Testis (tissue), 3 donors: ENCODE results near the gene RAMP1. TPM values are rescaled to one million over a fixed set of nuclear protein-coding genes. Genes with fewer than 3 reads are reported as not detected.

Experiments used
- DNase-seq: peaks from one replicate; pipeline ENCODE4 v3.0.0-alpha.2; 2019
- H3K27ac ChIP-seq, 2 donors: fragments of 200-600 bp; sonication (generic); one replicate each; pipeline ENCODE4 v1.5.1; 2019
- H3K27me3 ChIP-seq: fragments of 200-600 bp; sonication (generic); one replicate; pipeline ENCODE4 v1.5.1; 2019
- H3K36me3 ChIP-seq: fragments of 200-600 bp; sonication (generic); one replicate; pipeline ENCODE4 v1.5.1; 2017; ENCODE audit warnings: low read depth; ENCODE audit errors: missing control alignments
- H3K4me1 ChIP-seq: fragments of 200-600 bp; sonication (generic); one replicate; pipeline ENCODE4 v1.5.1; 2019
- H3K4me3 ChIP-seq, 2 donors: fragments of 200-600 bp; sonication (generic); one replicate each; pipeline ENCODE4 v1.5.1; 2017 to 2019
- H3K9me3 ChIP-seq: fragments of 200-600 bp; sonication (generic); one replicate; pipeline ENCODE4 v1.5.1; 2017
- POLR2A ChIP-seq: fragments of 450-650 bp; IDR thresholded peaks from one replicate; pipeline ENCODE4 v1.6.1; 2017; ENCODE audit warnings: antibody characterized with exemption, mild to moderate bottlenecking, moderate library complexity
- WGBS, 2 donors: methylation state at CpG; one replicate each; pipeline ENCODE4 v1.1.5; 2018; 5-methylcytosine and 5-hydroxymethylcytosine counted together
- intact Hi-C: fragments of 100-400 bp; cut with DNase I; formaldehyde crosslinking; loops from one replicate; pipeline ENCODE4 v1.15.1; 2023; ENCODE audit warnings: low total_unique reads
- polyA plus RNA-seq: library from polyadenylated mRNA; stranded (reverse); fragments of 350-450 nt; fragmentation: Illumina TruSeq; extraction: RNeasy Lipid Tissue Mini Kit (QIAGEN cat#74804); gene quantifications from one replicate; pipeline ENCODE4 v1.2.3, GENCODE V29; 2014; ENCODE audit warnings: low read depth, low replicate concordance; ENCODE audit not compliant: insufficient read depth
- small RNA-seq, 2 donors: library from RNA; depleted of rRNA; stranded (forward); fragments of <200 nt; gene quantifications; one replicate each; pipeline ENCODE3, GENCODE V24; 2016
- total RNA-seq, 2 donors: library from RNA; depleted of rRNA; stranded (reverse); fragments of >200 nt; gene quantifications; one replicate each; pipeline ENCODE4 v1.2.3, GENCODE V29; 2016
- TF ChIP-seq, protein P1 (sequence below), 3 experiments: fragments of 450-650 bp in 2 of 3; fragments of 200-600 bp in 1 of 3; sonication (generic) in 1 of 3; IDR thresholded peaks; one replicate each; pipeline ENCODE4 v1.5.1; 2016 to 2019; ENCODE audit warnings: antibody characterized with exemption in 3 of 3, mild to moderate bottlenecking in 2 of 3, moderate library complexity in 1 of 3

The RAMP1 gene
- total and polyA plus RNA-seq, 3 donors from 2014 or later: 8.9 to 14.3 (median 13.9) TPM

DNA sequence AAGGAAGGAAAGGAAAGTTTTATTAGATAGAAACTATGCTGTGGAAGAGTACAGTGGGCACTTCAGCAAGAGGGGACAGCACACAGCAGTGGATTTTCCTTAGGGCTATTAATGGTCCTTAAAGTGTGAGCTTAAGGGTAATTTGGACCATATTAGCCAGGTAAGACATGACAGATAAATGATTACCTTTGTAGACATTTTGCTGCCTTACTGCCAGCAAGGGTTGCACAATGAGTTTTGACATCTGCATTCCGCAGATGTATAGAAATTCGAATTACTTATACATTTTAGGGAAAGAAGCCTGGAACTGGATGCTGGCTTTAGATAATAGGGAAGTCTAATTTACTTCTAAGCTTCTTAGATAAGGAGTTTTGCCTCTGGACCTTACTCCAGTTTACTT lies 93.4 kb downstream of the RAMP1 start:
- H3K36me3 ChIP-seq: no peaks in the 10 kb centered on the region
- H3K4me3 ChIP-seq: no peak overlapping the region
- no peak for DNase-seq
- no peak overlapping the region for H3K27ac ChIP-seq
- TF ChIP-seq POLR2A: no peak
- TF ChIP-seq, protein P1, sequence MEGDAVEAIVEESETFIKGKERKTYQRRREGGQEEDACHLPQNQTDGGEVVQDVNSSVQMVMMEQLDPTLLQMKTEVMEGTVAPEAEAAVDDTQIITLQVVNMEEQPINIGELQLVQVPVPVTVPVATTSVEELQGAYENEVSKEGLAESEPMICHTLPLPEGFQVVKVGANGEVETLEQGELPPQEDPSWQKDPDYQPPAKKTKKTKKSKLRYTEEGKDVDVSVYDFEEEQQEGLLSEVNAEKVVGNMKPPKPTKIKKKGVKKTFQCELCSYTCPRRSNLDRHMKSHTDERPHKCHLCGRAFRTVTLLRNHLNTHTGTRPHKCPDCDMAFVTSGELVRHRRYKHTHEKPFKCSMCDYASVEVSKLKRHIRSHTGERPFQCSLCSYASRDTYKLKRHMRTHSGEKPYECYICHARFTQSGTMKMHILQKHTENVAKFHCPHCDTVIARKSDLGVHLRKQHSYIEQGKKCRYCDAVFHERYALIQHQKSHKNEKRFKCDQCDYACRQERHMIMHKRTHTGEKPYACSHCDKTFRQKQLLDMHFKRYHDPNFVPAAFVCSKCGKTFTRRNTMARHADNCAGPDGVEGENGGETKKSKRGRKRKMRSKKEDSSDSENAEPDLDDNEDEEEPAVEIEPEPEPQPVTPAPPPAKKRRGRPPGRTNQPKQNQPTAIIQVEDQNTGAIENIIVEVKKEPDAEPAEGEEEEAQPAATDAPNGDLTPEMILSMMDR (IDR thresholded peaks at IDR 0.05): no peak
- WGBS, 2 donors: 89 to 94% methylated on average over 2 of the region's 2 CpGs
- H3K27me3 ChIP-seq: no peaks in the 10 kb centered on the region
- H3K4me1 ChIP-seq: peaks cover 7% of the 10 kb centered on the region
- no peaks in the 10 kb centered on the region for H3K9me3 ChIP-seq
- intact Hi-C loops: no loop called here

DNA sequence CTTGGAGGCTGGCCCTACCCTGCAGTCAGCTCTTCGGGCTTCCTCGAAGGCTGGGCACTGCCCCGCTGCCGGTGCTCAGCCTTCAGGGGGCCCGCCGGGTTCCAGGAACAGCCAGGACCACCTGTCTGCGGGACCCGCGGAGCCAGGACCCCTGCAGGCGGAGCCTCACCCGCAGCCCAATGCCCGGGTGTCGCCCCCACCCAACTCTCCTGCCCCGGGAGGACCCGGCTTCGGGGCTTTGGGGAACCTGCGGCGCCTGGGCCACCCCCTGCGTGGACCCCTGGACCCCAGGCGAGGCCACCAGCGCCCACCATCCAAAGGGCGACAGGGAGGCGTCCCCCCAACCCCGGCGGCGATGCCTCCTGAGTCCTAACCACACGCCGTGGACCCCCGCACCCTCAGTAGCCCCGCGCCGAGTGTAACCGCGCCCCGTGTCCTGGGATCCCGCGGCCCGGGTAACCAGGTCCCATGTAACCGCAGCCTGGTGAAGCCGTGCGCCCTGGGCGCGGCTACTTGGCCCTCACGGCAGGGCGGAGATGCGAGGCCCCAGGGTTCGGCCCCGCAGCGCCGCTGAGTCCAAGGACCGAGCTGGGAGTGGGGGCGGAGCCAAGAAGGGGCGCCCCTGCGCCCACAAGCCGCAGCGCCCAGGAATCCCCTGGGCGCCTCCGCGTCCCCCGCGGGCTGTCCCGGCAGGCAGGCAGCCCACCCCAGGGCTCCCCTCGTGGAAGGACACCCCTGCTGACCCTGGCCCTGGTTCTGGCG lies 96.4 kb downstream of the RAMP1 start:
- Histone ChIP-seq H3K27me3 (no peaks in the 10 kb centered on the region), H3K9me3 (no peaks in the 10 kb centered on the region), H3K4me3 (peak overlapping the region; percentile 24 to 37), H3K27ac (no peak overlapping the region), H3K4me1 (peaks cover 7% of the 10 kb centered on the region), H3K36me3 (no peaks in the 10 kb centered on the region)
- DNase-seq: no peak
- TF ChIP-seq POLR2A: no peak
- TF ChIP-seq, protein P1 (IDR thresholded peaks at IDR 0.05): no peak
- intact Hi-C loops: no loop called here
- WGBS, 2 donors: 5 to 6% methylated on average over 12 to 38 of the region's 64 CpGs

GRCh38 chr2:237956402-237956736 lies 96.9 kb downstream of the RAMP1 start:
- Histone ChIP-seq H3K27me3 (no peaks in the 10 kb centered on the region), H3K36me3 (no peaks in the 10 kb centered on the region), H3K4me1 (peaks cover 7% of the 10 kb centered on the region), H3K27ac (no peak overlapping the region), H3K4me3 (peak overlapping the region; percentile 24 to 37), H3K9me3 (no peaks in the 10 kb centered on the region)
- TF ChIP-seq POLR2A: no peak
- TF ChIP-seq, protein P1 (IDR thresholded peaks at IDR 0.05): no peak
- intact Hi-C loops: no loop called here
- no peak for DNase-seq
- 16 to 35% methylated on average over 4 to 23 of the region's 23 CpGs for WGBS, 2 donors

GRCh38 chr2:237961637-237962036 lies 102.2 kb downstream of the RAMP1 start:
- no peaks in the 10 kb centered on the region for H3K36me3 ChIP-seq
- H3K27ac ChIP-seq: no peak overlapping the region
- no peaks in the 10 kb centered on the region for H3K9me3 ChIP-seq
- TF ChIP-seq, protein P1 (IDR thresholded peaks at IDR 0.05): no peak
- TF ChIP-seq POLR2A: no peak
- H3K4me1 ChIP-seq: no peaks in the 10 kb centered on the region
- intact Hi-C loops: no loop called here
- WGBS, 2 donors: 91 to 97% methylated on average over 5 of the region's 5 CpGs
- no peak overlapping the region for H3K4me3 ChIP-seq
- no peaks in the 10 kb centered on the region for H3K27me3 ChIP-seq
- no peak for DNase-seq

Small RNA genes within 50 kb of the gene (small RNA-seq; reads per million reads assigned to genes)
- 0 reads per million in 2 donors for gene RF00157

Other genes with a start within 250 kb of the RAMP1 start
- 10 to 100 TPM; 25.5 to 33.5 TPM for gene LRRFIP1, start 232.0 kb upstream of the RAMP1 start, total RNA-seq
- 17.4 TPM for gene LRRFIP1, start 232.0 kb upstream of the RAMP1 start, polyA plus RNA-seq
- gene RBM44, start 60.8 kb upstream of the RAMP1 start, total RNA-seq: 10 to 100 TPM; 15.0 to 23.4 TPM
- gene RBM44, start 60.8 kb upstream of the RAMP1 start, polyA plus RNA-seq: 21.1 TPM
- 10 to 100 TPM; 72.8 to 77.8 TPM for gene UBE2F, start 107.4 kb downstream of the RAMP1 start, total RNA-seq
- gene UBE2F, start 107.4 kb downstream of the RAMP1 start, polyA plus RNA-seq: 68.3 TPM
- gene SCLY, start 201.4 kb downstream of the RAMP1 start, total RNA-seq: 10 to 100 TPM; 19.6 to 40.2 TPM
- gene SCLY, start 201.4 kb downstream of the RAMP1 start, polyA plus RNA-seq: 24.6 TPM
- gene ESPNL, start 240.7 kb downstream of the RAMP1 start, total RNA-seq: 1 to 10 TPM; 2.8 to 7.5 TPM
- gene ESPNL, start 240.7 kb downstream of the RAMP1 start, polyA plus RNA-seq: 2.1 TPM